Measurements from ENCODE around the gene AGBL1.

DNA sequence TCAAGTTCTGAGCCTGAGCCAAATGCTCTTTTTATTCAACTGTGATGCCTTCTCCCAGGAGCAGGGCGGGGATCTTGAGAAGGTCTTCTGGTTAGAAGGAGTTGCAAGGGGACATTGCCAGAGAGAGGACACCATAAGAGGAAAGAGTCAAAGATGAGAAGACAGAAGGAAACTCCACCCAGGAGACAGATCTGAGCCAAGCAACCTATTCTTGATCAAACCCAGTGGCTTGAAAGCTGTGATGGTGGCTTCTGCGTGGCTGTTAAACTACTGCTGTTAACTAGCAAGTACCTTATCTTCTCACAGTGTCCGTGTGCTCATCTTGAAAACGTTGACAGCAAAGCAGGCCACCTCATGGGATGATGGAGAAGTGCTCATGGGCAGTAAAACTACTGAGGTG, 19.8 kb upstream of the AGBL1 start:
- TF ChIP-seq, protein P1, sequence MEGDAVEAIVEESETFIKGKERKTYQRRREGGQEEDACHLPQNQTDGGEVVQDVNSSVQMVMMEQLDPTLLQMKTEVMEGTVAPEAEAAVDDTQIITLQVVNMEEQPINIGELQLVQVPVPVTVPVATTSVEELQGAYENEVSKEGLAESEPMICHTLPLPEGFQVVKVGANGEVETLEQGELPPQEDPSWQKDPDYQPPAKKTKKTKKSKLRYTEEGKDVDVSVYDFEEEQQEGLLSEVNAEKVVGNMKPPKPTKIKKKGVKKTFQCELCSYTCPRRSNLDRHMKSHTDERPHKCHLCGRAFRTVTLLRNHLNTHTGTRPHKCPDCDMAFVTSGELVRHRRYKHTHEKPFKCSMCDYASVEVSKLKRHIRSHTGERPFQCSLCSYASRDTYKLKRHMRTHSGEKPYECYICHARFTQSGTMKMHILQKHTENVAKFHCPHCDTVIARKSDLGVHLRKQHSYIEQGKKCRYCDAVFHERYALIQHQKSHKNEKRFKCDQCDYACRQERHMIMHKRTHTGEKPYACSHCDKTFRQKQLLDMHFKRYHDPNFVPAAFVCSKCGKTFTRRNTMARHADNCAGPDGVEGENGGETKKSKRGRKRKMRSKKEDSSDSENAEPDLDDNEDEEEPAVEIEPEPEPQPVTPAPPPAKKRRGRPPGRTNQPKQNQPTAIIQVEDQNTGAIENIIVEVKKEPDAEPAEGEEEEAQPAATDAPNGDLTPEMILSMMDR (IDR thresholded peaks at IDR 0.05) = no peak
- TF ChIP-seq POLR2AphosphoS5 (IDR thresholded peaks at IDR 0.05) (no peak), POLR2A (IDR thresholded peaks at IDR 0.05) (no peak)

All from prostate gland (tissue), 2 donors.